GM21526 (cell line): ENCODE results near the gene RHBDF1.

Source experiments
- ATAC-seq: cut with Tn5 transposase; IDR thresholded peaks from one replicate; pipeline ENCODE4 v1.9.1; 2021; ENCODE audit warnings: moderate library complexity; ENCODE audit not compliant: unreplicated experiment, low FRiP score

The RHBDF1 gene, protein sequence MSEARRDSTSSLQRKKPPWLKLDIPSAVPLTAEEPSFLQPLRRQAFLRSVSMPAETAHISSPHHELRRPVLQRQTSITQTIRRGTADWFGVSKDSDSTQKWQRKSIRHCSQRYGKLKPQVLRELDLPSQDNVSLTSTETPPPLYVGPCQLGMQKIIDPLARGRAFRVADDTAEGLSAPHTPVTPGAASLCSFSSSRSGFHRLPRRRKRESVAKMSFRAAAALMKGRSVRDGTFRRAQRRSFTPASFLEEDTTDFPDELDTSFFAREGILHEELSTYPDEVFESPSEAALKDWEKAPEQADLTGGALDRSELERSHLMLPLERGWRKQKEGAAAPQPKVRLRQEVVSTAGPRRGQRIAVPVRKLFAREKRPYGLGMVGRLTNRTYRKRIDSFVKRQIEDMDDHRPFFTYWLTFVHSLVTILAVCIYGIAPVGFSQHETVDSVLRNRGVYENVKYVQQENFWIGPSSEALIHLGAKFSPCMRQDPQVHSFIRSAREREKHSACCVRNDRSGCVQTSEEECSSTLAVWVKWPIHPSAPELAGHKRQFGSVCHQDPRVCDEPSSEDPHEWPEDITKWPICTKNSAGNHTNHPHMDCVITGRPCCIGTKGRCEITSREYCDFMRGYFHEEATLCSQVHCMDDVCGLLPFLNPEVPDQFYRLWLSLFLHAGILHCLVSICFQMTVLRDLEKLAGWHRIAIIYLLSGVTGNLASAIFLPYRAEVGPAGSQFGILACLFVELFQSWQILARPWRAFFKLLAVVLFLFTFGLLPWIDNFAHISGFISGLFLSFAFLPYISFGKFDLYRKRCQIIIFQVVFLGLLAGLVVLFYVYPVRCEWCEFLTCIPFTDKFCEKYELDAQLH

DNA sequence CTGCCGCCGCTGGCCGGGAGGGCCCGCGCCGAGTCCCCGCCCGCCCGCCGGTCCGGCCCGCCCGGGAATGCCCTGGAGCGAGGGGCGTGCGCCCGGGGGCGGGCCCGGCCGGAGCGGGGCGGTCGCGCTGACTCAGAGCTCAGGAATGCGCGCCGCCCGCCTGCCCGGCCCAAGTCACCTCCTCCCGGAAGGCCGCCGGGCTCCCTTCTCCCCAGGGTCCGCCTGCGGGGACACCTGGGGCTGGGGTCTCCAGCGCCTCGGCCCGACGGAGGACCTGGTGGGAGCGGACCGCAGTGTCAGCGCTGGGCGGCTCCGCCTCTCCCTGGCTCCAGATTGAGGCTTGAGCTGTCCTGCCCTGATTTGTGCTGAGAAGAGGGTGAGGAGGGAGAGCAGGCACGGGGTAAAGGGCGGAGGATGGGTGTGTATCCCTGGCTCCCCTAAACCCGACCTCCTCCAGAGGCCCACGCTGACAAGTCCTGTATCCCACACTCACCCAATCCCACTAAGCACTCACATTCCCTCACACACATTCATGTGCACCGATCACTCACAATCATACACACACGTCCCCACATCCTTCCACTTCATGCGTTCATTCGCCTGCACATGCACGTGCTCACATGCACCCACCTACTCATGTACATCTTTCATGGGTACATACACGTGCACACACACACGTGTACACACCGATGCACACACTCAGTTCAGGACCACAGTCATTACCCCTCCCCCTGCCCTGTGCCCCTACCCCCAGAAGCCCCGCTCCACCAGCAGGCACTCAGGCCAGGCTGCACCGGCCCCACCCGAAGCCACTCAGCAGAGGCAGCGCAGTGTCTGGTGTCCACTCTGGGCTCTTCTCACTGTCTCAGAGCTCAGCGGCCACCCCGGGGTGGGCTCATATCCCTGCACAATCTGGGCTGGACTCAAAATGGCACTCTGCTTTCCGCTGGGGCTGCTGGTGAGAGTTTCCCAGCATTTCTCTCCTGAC is at the start of gene RHBDF1:
Gene RHBDF1 (minus strand): TSS at position 71 of the 988 bp plus-strand sequence. CDS start 7,616 bp downstream, outside the sequence.
- no peak for ATAC-seq

DNA sequence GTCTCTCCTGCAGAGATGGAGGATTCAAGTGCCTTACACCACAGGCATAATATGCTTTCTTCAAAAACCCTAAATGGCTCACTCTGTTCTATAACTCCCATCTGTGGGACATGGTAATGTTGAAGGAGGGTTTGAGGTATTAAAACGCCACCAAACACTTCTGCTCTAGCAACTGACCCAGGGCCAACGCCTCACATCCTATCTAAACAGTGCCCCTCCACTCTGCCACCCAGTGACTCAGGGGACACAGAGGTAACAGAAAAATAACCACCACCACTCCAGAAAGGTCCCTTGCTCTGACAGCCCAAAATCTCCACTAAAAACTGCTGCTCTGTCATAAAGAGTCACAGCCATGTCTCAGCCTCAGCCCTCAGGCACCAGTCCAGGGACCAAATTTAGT is 48.3 kb upstream of the RHBDF1 start:
- no peak for ATAC-seq

DNA sequence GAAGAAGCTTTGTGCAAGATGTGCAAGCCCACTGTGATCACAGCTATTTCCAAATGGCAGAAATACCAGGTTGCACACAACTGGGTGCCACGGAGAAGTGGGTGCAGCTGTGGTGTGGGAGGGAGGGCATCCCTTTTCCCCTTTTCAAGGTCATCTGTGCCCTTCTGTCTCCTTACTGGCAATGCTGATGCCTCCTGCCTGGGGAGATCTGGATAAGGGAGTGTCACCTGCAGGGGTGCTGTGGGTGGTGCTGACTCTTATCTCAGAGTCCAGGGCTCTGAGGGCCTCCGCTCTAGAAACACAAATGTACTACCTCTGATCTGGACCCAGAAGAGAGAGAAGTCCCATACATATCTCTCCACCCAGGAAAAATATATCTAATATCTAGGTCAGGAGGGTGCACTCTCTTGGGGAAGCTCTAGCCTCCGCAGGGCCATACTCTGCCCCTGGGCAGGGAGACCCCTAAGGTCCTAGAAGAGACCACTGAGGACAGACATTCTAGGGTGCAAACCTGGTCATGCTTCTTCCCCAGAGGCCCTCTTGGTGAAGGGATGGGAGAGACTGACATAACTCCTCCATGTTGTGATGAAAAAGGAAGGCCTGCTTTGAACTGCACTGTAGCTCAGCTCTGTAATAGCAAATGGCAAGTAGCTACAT is 47.5 kb upstream of the RHBDF1 start:
- no peak for ATAC-seq

DNA sequence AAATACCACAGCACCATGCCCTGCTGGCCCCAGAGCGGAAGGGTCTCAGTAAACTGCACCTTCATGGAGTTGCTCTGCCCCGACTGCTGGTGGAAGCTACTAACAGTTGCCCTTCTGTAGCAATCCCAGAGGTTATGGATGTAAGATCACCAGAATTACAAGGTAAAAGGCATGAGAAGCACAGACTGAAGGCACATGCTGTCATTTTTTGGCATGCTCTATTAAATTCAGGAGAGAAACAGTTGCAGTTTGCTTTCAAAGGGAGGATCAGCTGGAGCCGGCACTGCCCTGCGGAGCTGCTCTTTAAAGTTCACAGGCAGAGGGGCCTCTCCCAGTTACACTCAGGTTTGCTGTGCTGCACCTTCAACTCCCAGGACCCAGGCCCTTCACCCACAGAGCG is 46.9 kb upstream of the RHBDF1 start:
- ATAC-seq = no peak

DNA sequence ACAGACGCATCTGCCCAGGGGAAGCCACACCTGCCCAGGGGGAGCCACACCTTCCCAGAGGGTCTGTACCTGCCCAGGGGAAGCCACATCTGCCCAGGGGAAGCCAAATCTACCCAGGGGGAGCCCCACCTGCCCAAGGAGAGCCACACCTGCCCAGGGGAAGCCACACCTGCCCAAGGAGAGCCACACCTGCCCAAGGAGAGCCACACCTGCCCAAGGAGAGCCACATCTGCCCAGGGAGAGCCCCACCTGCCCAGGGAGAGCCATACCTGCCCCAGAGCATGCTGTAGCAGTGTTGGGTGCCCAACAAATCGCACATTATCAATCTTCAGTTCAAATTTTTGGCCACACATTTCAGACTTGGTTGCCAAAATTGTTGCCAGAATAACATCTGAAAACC is 46.4 kb upstream of the RHBDF1 start:
- no peak for ATAC-seq

DNA sequence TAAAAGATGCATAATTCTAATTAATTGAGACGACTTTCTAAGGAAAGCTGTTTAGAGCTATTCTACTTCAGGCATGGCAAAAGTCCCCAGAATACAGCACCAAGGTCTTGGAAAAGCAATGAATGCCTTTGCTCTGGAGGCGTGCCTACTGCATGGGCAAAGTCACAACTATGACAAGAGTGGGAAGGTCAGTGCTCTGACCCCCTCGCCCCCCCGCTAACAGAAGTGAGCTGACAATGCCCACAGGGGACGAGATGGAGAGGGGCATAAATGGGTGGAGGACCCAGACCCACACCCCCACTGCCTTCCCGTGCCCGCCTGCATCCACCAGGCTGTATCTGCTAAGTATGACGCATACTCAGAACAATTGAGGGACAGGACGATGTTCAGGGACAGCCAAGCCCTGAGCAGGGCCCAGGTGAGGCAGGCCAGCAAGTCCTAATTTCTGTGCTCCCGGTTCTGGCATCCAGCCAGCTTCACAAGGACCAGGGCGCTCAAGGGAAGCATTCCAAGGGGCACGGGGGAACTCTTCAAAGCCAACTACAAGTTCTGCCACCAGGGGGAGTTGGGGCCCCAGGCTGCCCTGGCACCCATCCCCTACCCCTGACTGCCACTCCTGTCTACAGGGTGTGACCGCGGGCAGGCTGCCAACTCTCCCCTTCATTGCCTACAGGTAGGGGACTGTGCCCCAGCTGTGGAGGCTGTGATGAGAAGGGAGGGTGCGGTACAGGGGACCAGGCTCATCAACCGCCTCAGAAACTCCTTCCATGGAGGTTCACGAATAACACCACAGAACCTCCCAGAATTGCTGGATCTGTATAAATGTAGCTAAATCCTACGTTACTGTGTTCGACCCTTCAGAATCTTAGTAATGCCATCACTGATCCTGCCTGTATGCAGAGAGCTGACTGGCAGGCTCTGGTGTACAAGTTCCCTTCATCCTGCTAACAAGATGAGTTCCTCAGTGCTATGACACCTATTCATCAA is 45.2 kb upstream of the RHBDF1 start:
- no peak for ATAC-seq

DNA sequence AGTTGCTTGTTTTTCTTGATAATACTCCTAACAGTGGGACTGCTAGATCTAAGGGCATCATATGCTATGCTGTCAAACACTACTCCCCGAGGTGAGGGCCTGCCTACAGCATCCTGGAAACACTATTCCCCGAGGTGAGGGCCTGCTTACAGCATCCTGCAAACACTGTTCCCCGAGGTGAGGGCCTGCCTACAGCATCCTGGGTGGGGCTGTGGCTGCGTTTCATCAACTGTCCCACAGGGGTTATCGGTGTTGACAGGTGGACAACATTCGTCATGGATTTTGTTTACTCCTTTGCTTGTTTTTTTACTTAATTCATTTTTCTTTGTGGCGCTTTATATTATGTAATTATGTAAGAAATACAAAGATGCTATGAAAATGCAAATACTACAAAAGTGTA is 43.6 kb upstream of the RHBDF1 start:
- no peak for ATAC-seq

DNA sequence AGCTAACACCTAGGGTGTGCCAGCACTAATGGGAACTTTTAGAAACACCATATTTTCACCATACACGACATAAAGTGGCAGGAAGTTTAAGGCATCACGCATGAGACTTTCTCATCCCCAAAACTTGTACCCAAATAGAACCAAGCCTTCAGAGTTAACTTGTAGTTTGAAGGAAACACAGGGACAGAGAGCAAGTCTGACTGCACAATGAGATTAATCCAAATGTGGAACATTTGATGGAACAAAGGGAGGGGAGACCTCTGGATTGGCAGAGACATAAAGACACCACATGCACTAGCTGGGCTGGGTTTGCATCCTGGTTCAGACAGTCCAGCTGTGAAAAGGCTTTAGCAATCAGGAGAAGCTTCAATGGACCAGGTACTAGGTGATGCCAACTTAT is 41.9 kb upstream of the RHBDF1 start:
- no peak for ATAC-seq

DNA sequence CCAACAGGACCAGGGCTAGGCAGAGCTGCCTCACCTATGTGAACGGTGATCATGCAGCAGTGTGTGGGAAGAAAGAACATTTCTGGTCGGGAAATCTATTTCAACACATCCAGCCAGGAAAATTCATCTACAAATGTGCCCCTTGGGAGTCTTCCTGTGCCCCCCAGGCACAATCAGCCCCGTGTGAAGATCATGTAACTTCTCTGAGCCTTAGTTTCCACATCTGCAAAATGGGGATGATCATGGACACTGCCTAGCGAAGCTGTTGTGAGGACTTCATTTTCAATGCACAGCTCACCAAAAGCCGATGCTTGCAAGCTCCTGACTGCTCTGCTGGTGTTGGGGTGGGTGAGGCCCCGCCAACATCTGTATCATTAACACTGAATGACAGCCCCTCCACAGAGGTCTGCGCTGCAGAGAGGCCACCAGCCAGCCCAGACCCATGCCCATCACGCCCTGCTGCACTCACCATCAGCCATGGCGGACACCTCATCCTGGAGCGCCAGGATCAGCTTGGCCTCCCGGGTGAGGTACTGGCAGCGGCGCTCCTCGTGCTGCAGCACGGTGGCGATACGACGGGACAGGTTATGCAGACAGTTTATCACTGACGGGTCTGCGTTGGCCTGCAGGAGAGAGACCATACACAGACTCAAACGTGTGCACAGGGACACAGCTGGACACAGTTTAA is 39.9 kb upstream of the RHBDF1 start:
- ATAC-seq = no peak

DNA sequence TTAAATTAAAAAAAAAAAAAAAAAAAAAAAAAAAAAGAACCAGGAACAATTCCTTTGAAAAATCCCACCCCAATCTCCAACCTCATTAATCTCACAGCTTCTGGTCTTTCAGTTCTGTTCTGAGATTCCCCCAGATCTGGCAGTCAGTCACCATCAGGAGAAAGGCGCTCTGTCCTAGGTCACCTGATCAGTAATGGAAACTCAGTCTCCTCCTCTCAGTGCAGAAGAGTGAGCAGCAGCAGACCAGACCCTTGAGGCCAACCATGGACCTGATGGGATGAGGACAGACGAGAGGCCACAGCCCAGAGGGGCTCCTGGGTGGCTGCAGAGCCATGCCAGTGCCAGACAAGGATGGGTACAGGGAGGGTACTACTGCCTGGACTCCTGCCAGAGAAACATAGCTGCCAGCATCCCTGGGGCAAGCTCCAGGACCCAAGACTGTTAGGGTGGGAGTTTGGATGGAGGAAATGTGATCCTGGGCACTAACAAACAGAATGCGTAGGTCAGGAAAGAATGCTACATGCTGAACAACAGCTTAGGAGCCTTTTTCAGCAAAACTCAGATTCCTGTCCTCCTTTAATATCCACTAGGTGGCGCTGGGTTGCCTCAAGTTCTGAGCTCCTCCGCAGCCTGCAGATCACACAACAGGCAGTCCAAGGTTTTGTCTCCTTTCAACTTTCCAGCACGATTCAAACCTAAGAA is 34.3 kb upstream of the RHBDF1 start:
- no peak for ATAC-seq

DNA sequence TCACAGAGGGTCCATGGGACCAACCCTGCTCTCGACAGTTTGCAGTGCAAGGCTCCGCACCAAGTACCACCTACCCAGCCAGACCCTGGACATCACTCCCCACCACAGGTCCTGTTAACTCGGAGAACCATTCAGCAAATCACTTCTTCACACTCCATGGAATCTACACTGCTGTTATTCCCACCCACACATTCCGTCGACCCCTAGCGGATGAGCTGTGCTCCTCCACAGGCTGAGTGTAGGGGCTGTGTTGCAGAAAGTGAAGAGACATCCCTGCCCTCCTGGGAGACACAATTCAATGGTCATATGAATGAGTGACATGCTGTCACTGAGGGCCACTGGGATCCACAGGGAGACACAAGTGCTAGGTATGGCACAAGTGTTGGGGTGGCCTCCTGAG is 33.1 kb upstream of the RHBDF1 start:
- no peak for ATAC-seq

DNA sequence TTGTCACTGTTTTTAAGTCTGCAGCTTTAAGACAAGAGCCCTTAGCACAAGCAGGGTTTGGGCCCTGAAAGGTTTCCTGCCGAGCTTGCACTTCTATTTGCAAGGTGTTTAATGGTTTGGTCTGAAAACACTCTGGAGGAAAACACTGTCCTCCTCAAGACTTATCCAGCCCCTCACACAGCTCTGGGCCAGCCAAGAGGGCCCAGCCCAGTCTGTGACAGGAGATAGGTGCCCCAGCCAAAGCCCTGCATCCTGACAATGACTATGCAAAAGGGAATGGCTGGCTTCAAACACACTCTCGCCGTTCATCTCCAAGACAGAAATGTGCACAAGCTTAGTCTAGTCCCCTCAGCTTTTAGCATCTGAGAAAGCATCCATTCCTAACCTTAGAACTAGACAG is 32.5 kb upstream of the RHBDF1 start:
- no peak for ATAC-seq

DNA sequence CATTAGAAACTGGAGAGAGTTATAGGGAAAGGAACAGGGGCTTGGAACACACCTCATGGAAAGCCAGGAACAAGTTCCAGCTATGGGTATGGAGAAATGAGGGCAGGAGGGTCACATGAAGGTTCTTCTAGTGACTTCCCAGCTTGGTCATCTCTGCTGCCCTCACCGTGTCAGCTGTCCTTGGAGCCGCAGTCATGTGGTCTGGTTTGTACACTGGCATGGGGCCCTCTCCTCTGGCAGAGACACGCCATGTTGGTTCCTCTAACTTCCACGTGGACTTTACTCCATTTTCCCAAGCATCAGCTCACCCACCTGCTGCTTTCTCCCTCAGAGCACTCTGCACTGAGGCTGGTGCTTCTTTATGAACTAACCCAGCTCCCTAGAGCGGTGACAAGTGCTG is 31.9 kb upstream of the RHBDF1 start:
- no peak for ATAC-seq

DNA sequence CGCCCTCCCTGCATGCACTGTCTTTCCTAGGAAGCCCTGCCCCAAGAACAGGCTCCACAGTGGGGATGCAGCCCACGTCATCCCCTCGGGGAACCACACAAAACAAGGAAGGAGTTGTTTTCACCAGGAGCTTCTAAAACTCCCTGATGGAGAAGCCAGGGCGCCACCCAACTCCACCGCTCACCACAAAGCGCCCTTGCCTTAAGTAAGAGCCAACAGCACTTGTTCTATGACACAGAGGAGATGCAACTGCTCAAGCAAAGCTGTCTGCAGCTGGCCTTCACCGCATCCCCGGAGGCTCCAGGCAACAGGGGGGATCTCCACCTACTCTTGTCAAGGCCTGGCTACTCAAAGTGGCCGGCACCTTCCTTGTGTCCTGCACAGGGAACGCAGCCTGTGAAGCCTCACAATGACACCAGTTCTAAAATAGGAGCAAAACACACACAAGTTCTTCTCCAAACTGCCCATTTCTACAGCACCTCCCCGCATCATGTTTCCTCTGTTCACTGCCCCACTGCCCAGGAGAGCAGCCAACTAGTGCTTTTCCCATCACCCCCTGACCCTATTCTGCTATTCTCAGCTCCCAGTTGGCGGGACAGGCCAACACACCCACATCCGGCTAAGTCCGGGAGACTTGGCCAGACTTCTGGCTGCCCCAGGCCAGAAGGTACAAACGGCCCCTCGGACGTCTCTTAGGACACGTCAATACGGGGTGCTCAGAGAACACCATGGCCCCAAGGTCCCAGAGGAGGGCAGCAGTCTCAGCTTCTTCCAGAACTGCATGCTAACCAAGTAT is 29.8 kb upstream of the RHBDF1 start:
- ATAC-seq = no peak

DNA sequence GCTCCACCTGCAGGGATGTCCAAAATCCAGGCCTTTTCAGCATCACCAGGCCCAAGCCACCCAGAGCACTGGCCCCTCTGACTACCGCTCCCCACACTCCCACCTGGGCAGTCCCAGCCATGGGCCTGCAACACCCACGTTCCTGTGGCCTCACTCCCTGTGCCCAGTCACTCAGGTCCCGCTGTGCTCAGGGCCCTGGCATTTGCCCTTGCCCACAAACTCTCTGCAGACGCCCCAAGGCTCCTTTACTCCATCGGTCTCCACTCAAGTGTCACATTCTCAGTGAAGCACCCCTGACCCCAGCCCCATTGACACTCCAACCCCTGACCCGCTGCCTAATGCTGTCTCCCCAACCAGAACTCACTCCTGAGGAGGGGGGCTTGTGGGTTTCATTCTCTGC is 29.2 kb upstream of the RHBDF1 start:
- no peak for ATAC-seq

DNA sequence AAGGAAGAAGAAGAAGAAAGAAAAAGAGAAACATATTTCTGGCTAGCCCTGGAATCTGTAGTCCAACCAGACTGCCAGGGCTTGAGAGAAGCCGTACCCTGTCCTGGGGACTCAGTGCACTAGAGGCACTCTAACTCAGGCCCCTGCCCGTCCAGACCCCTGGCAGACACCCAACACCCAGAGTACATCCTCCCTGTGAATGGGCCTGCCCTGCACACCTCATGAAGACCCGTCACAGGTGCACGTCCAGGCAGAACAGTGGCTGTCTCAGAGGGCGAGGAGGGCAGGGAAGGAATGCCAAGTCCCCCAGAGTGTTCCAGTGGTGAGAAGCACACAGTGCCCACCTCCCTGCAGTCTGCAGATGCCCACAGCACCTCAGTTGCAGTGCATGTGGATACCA is 28.6 kb upstream of the RHBDF1 start:
- no peak for ATAC-seq

DNA sequence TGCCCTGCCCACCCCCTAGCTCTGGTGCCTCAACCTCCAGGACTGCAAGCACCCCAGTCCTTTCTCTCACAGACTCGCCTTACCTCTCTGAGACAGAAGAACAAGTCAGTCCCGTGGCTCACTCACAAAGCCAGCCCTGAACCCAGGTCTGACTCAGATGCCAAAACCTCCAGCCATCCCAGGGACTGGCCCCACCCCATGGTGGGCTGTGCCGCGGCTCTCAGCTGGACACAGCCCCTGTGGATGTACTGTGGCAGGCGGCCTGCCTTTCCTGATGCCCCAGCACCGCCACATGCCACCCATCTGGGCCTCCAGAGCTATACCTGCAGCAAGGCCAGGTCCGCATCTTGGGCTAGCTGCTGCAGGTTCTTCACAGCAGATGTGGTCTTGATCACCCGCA is 25.4 kb upstream of the RHBDF1 start:
- ATAC-seq = no peak
